GM10266 (cell line): Measurements from ENCODE around the gene SEL1L.
A peak's percentile ranks its signal among the peaks of the same experiment; 100 is the strongest.

Experiments
- DNase-seq: peaks from one replicate; pipeline ENCODE4 v3.0.0; 2012; ENCODE audit errors: extremely low spot score
- TF ChIP-seq, protein P1 (sequence below): IDR thresholded peaks from 2 replicates; pipeline ENCODE4 v1.5.1; 2012; ENCODE audit warnings: mild to moderate bottlenecking, low read depth; ENCODE audit not compliant: control insufficient read depth, insufficient read depth; ENCODE audit errors: missing control alignments

SEL1L gene

DNA sequence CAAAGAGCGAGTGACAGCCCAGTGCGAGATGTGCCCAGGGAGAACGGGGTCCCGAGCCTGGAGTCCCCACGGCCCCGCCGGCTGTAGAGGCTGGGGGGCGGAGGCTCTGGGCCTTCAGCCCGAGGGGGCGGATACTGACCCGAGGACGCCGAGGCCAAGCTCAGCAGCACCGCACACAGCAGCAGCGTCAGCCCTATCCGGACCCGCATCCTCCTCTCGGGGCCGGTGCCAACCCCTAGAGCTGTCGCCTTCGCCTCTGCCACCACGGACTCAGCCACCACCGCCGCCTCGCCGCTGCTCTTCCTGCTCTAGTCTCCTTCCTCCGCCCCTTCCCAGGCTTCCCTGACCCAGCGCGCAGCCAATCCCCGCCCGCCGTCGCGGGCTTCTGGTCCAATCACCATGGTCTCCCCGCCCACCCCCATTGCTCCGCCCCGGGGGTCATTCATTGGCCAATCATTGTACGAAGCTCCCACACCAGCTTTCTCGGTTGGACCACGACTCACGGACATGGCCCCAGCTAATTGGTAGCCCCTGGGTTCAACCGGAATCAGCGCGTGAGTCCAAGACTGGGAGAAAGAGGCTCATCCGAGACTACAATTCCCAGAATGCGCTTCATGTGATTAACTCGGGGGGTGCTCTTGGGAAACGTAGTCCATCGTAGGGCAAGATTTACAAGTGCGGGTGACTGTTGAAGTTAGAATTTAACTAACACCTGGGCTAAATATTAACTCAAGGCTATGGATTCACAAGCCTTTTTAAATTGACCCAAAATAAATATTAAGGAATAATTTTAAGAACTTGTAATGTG lies at the start of gene SEL1L:
Gene SEL1L (minus strand): TSS at position 318 of the 808 bp plus-strand sequence. CDS start 109 bp downstream, at position 209.
- TF ChIP-seq, protein P1, sequence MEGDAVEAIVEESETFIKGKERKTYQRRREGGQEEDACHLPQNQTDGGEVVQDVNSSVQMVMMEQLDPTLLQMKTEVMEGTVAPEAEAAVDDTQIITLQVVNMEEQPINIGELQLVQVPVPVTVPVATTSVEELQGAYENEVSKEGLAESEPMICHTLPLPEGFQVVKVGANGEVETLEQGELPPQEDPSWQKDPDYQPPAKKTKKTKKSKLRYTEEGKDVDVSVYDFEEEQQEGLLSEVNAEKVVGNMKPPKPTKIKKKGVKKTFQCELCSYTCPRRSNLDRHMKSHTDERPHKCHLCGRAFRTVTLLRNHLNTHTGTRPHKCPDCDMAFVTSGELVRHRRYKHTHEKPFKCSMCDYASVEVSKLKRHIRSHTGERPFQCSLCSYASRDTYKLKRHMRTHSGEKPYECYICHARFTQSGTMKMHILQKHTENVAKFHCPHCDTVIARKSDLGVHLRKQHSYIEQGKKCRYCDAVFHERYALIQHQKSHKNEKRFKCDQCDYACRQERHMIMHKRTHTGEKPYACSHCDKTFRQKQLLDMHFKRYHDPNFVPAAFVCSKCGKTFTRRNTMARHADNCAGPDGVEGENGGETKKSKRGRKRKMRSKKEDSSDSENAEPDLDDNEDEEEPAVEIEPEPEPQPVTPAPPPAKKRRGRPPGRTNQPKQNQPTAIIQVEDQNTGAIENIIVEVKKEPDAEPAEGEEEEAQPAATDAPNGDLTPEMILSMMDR = no peak
- peak; percentile 87 for DNase-seq

DNA sequence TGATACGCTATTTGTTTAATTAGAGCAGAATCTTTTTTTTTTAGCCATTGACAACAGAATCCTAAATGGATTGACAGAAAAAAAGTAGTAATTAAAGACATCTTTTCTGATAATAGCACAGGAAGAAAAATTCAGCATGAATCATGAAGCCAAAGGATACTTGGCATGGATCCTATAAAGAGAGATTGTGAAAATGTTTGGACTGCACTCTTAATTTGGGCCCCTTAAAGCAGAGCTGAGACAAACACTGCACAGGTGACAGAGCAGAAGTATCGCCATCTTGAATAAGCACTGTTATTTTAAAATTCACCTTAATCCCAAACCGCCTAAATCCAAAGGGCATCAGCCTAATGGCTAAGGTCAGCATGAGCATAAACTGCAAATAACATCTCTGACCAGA lies 48.8 kb upstream of the SEL1L start:
- DNase-seq = no peak

DNA sequence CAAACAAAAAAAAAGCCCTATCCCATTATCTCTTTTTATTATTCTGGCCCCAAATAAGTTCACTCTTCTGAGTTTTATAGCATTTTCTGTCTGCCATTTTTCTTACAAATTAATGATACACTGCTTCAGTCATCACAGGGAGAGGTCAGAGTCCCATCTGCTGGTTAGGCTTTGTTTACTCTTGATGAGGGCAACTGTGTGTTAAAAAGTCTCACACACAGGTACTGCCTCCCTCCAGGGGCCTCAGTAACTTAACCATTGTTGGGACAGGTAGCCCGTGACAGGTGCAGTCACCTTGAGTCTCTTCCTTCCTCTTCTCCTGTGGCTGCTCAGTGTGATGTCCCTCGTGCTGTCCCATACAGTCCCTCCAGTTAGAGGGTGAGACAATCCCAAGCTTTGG lies 45.5 kb upstream of the SEL1L start:
- TF ChIP-seq, protein P1 = no peak
- no peak for DNase-seq

More for the DNA sequence above, 48.8 kb upstream of the SEL1L start:
- TF ChIP-seq, protein P1 = no peak

DNA sequence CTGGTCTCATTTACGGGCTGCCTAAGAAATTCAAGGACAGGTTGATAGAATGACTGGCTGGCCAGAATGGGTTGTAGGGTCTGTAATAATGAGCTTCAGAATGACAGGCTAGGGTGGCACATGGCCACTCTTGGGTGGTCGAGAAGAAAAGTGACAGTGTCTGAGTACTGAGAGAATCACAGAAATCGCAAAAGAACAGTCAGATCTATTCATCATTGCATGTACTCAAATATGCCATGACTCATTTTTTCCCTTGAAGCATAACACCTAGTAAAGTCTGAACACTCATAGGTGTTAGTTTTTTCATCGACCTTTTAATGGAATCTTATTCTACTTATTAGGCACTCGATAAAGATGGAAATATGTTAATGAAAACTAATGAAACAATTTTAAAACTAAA lies 37.8 kb upstream of the SEL1L start:
- DNase-seq = no peak
- TF ChIP-seq, protein P1 = no peak

DNA sequence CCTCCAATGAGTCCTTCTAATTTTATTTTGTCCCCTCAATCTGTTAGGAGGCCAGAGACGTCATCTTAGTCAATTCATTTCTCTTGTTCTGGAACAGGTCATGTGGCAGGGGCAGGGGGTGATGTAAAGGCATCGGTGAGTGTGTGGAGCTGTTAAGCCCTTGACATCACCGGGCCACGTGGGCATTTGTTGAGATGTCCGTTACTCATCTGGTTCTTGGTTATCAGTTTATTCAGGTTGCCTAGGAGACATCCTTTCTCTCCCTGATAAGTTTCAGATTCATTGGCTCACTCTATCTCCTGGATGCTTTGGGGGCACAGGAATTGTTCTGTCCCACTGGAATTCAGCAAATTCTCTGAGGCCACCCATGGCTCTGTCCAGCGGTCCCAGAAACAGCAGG lies 33.6 kb upstream of the SEL1L start:
- TF ChIP-seq, protein P1 = no peak

DNA sequence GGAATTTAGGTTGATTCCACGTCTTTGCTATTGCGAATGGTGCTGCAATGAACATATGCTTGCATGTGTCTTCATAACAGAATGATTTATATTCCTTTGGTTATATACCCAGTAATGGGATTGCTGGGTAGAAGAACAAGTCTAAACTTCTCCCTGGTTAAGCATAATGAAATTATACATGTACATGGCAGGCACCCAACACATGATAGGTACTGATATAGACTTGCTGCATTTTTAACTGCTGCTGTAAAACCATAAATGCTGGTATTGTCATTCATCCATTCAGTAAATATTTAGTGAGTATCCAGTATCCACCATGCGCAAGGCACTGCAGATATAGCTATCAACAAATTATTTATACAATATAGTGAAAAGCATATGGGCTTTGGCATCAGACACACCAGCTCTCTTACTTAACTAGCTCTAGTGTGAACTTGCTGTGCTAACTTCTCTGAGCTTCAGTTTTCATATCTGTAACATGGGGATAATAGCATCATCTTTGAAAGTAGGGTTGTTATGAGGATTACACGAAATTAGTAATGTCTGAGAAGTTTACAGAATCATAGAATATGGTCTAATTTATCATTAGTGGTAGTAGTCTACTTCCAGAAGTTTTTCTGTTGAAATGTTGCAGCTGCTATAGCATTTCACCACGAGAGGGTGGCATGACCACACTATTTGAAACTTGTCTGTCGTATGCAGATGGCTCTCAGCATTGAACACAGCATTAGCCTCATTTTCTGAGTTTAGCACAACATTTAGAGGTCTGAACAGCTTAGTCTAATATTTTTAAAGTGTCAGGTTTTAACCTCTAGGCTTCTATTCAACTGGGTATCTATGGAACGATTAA lies 32.0 kb upstream of the SEL1L start:
- peak; percentile 33 for DNase-seq
- TF ChIP-seq, protein P1 = peak; percentile 58

More for the DNA sequence above, 33.6 kb upstream of the SEL1L start:
- no peak for DNase-seq
